Jurkat, Clone E6-1 (cell line): ENCODE data around the gene ZBTB7C.

Experiments used
- DNase-seq: peaks from one replicate; pipeline ENCODE4 v3.0.0-alpha.2; 2011; ENCODE audit warnings: low read depth, low spot score
- H3K4me3 ChIP-seq: 2 replicates; pipeline ENCODE4 v1.5.1; 2011; ENCODE audit warnings: mild to moderate bottlenecking, low read length, control low read depth, moderate library complexity

Gene ZBTB7C

DNA sequence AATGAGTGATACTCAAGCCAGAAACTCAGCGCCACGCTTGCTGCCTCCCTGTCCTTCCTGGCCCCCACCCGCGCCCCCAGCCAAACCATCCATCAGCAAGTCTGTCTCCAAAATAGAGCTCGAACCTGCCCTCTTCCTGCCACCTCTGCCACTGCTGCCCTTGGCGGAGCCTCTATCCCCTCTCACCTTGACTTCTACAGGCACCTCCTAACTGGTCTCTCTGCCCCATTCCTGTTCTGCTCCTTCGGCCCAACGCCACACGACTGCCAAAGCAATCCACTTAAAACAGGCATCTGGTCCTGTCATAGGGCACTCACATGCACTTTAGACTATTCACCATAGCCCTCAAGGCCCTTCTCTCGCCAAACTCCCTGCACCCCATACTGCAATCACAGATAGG, 268.5 kb downstream of the ZBTB7C start:
- H3K4me3 ChIP-seq, result no peak overlapping the region
- DNase-seq, result no peak

- no peak overlapping the region for H3K4me3 ChIP-seq
- DNase-seq, result no peak
Observed at GRCh38 chr18:48139431-48140347, 269.5 kb downstream of the ZBTB7C start.

DNA sequence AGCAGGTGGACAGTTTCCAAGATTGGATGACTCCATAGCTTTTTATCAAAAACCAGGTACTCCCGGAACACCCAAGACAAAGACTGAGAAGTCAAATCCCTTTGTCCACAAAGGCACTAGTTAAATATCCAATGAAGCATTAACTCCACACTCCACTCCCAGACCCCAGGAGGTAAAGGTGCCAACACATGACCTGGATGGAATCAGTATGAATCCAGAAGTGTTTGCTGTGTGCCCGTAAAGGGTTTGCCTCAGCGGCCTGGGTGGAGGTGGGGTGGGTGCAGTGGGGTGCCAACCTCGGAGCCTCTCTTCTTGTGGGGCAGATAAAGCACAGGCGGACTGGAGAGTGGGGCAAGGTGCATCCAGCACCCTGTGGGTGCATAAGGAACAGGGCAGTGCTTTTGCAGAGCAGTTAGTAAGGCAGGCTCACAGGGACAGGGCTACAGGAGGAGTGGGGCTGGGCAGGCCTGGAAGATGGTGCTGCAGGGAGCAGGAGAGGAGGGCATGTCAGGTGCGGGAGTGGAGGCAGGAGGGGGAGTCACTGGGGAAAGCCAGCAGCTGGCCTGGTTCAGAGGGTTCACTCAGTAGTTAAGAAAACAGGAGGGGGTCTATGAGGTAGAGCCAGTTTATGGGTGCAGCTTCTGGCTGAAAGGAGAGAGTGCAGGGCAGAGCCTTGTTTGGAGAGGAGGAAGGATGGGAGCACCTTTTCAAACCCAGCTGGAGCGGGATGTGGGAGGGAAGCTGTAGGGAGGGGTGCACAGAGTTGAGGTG, 270.3 kb downstream of the ZBTB7C start:
- H3K4me3 ChIP-seq, result no peak overlapping the region
- no peak for DNase-seq

GRCh38 chr18:48138210-48138609, 271.0 kb downstream of the ZBTB7C start:
- no peak overlapping the region for H3K4me3 ChIP-seq
- peak; percentile 26 for DNase-seq

DNA sequence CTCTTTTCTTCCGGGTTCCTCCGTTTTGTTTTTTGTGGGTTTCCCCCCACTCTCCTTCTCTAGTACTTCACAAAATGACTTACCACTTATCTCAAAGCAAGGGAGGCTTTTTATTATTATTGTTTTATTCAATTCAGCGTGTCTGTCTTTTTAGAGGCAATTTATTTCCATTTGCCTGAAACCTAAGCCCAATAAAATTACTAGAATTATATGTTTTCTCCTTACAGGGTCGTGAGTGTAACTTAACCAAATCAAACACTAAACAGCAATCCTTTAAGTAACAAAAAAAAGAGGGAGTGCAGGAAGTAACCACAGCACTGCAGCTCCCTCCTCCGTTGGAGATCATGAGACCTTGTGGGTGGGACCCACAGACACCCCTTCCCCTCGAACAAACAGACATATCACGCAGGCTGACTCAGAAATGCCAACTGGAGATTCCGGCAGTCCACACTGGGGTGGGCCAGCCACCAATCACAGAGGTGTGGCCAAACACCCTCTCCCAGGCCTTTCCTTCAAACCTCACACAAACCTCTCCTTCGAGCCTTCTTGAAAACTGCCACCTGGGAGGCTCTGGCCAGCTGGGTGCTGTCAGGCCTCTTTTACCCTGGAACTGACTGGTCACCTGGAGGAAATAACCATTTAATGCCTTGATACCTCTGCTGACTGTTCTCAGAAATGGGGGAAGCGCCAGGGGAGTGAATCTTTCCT, 271.7 kb downstream of the ZBTB7C start:
- H3K4me3 ChIP-seq, result peak overlapping the region; percentile 65
- DNase-seq, result peak; percentile 66

DNA sequence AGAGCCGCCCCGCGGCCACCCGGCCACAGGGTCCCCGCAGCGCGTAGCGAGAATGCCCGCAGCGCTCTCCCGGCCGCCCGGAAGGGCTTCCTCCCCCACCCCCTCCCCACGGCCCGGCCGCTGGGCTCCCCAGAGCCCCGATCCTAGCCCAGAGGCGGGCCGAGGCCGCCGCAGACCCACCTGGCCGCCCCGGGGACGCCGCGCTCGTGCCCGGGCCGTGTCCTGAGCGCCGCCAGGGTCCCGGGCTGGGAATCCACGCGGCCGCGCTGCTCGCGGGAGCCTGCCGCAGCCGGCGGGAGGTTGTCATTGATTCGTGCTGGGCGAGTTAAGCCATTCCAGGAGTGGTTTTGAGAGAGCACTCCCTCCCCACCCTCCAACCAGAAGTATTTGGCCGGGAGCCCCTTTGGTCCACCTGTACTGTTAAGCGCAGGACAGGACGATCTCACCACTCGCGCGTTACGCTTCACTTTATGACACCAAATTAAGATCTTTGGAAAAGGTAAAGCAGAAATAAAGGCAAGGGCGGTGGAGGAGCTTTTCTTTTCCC, 272.3 kb downstream of the ZBTB7C start:
- no peak for DNase-seq
- peak overlapping the region; percentile 65 for H3K4me3 ChIP-seq

- H3K4me3 ChIP-seq, result peak overlapping the region; percentile 65
- no peak for DNase-seq
Observed at GRCh38 chr18:48136051-48136826, 272.9 kb downstream of the ZBTB7C start.

DNA sequence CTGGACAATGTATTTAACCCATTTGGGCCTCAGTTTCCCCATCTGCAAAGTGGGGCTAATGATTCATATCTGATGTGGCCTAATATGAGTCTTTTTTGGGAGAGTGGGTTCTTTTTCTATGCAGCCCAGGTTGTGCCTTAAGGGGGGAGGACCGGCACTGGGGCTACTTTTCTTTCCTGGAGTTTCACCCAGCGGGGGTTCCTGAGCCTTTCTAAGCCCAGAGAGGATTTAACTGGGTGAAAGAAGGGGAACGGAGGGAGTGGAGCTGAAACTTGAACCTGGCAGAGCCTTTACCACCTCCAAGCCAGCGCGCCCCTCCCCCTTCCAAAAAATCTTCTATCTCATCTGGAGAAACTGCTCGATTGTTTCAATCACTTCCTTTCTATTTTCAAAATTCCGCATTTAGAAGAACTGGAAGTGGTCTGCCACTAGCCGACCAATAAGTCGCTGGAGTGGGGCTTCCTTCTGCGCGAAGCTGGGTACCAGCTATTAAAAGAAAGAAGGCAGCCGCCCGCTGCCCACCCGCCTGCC, 273.7 kb downstream of the ZBTB7C start:
- no peak for DNase-seq
- no peak overlapping the region for H3K4me3 ChIP-seq

DNA sequence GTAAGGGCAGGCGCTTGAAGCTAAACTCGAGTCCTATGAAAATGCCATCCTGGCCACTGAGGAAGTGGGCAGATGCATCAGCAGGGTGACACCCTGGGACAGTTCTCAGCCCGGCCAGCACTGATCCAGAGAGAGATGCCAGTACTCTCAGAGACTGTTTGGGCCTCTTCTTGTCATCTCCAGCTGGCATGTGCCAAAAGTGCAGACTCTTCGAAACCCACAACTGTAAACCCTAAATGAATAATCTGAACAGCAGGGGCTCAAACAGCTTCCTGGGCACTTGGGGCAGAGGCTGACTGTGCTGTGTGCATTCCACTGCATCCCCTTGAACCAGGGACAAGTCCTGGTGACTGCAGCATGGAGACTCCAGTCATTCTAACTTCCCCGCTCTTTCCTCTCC, 274.6 kb downstream of the ZBTB7C start:
- no peak overlapping the region for H3K4me3 ChIP-seq
- DNase-seq, result no peak

- no peak overlapping the region for H3K4me3 ChIP-seq
- DNase-seq, result no peak
Observed at GRCh38 chr18:48133671-48134251, 275.4 kb downstream of the ZBTB7C start.

DNA sequence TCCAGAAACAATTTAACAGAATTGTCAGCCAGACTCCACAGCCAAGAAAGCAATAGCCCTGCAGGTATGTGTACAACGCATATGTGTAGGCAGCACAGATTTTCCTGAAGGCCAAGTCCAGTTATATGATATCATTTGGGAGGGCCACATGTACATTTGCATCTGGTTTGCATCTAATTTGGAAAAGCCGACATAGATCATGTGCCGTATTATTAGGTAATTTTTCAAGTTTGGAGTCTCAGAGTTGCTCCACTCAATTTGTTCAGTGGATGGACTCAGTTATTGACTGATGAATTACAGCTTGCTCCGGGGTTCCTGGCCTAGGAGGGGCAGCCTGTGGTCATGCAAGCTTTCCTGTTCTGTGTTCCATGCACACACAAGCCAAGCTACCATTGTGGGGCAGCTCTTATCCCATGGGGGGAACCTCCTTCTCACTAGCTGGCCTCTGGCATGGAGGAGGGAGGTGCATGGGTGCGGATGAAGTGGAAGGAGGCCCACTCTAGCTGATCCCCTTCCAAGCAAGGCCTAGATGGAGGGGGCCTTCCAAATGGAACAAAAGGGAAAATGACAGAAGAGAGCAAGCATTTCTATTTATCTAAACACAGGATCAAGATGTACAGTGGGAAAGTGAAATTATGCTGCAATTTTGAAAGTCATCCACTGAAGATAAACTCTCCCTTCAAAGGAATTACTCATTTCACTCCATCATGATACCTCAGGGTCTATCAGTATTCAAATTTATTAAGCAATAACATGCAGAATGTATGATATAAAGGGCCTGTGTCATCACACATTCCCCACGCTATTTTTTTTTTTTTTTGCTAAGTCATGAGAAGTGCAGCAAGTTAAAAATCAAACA, 276.2 kb downstream of the ZBTB7C start:
- H3K4me3 ChIP-seq, result no peak overlapping the region
- DNase-seq, result no peak

DNA sequence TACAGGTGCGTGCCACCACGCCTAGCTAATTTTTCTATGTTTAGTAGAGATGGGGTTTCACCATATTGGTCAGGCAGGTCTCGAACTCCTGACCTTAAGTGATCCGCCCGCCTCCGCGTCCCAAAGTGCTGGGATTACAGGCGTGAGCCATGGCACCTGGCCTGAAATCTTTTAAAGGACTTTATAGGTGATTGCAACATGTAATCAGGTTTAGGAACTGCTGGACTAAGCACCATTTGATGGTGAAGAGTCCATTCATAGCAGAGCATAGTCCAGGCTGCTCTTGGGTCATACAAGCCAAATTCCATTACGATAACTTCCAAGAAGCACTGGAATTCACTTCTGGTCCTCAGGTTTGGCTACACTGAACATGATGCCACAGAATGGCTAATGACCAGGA, 278.1 kb downstream of the ZBTB7C start:
- no peak overlapping the region for H3K4me3 ChIP-seq
- no peak for DNase-seq

DNA sequence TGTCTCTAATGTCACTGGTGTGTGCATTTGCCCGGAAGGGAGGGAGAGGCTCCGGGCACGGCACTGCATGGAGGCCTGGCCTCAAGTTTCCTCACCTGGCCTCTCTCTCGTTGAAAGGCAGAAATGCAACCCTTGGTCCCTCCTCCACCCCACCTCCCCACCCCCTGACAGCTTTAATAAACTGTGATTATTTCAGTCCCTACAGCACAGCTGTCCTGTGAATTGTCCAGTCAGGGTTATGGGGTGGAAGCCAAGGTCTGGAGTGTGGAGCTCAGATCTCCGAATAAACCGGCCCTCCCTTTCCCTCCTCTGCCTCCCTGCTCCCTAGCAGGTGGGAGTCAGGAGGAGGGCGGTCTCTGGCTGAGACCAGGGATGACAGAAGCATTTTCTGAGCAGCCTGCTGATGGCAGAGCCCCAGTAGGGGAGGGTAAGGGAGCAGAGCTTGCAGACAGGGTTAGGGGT, 279.5 kb downstream of the ZBTB7C start:
- H3K4me3 ChIP-seq, result no peak overlapping the region
- DNase-seq, result no peak

GRCh38 chr18:48127606-48128005, 281.6 kb downstream of the ZBTB7C start:
- DNase-seq, result no peak
- no peak overlapping the region for H3K4me3 ChIP-seq

- H3K4me3 ChIP-seq, result no peak overlapping the region
- DNase-seq, result no peak
Observed at GRCh38 chr18:48126240-48126639, 282.9 kb downstream of the ZBTB7C start.

- no peak overlapping the region for H3K4me3 ChIP-seq
- DNase-seq, result no peak
Observed at GRCh38 chr18:48125724-48126123, 283.5 kb downstream of the ZBTB7C start.
